Measurements from ENCODE around the gene COL16A1. TPM values are rescaled to one million over a fixed set of nuclear protein-coding genes. Genes with fewer than 3 reads are reported as not detected.
A peak's percentile ranks its signal among the peaks of the same experiment; 100 is the strongest.

COL16A1 gene
- total RNA-seq, 1 donor from 2014 or later, result 90.7 TPM

DNA sequence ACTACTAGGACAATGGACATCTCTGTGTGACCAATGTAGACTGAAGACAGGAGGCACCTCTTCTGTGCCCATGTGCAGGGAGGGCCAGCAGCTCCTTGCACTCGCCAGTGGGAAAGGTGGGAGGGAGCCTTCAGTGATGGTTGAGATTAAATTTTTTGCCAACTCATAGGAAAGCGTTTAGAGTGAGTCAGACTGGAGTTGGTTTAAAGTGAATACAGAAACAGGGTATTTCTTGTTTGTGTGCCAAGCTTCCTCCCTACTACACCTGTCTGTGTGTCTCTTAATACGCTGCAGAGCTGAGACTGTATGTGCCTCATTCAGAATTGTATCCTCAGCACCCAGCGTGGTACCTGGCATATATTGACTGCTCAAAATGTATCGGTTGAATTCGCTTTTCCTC is 13.5 kb upstream of the COL16A1 start:
- Mint-ChIP-seq H3K27me3 (ENCODE audit: unreplicated experiment) (peaks cover 10% of the 10 kb centered on the region), H3K4me1 (ENCODE audit: unreplicated experiment) (peaks cover 33% of the 10 kb centered on the region), H3K4me3 (ENCODE audit: unreplicated experiment) (no peak overlapping the region), H3K36me3 (ENCODE audit: unreplicated experiment) (no peaks in the 10 kb centered on the region), H3K27ac (ENCODE audit: unreplicated experiment) (no peak overlapping the region), H3K9me3 (ENCODE audit: unreplicated experiment) (no peaks in the 10 kb centered on the region)
- TF ChIP-seq, protein P1, sequence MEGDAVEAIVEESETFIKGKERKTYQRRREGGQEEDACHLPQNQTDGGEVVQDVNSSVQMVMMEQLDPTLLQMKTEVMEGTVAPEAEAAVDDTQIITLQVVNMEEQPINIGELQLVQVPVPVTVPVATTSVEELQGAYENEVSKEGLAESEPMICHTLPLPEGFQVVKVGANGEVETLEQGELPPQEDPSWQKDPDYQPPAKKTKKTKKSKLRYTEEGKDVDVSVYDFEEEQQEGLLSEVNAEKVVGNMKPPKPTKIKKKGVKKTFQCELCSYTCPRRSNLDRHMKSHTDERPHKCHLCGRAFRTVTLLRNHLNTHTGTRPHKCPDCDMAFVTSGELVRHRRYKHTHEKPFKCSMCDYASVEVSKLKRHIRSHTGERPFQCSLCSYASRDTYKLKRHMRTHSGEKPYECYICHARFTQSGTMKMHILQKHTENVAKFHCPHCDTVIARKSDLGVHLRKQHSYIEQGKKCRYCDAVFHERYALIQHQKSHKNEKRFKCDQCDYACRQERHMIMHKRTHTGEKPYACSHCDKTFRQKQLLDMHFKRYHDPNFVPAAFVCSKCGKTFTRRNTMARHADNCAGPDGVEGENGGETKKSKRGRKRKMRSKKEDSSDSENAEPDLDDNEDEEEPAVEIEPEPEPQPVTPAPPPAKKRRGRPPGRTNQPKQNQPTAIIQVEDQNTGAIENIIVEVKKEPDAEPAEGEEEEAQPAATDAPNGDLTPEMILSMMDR (IDR thresholded peaks at IDR 0.05), result no peak
- no peak for DNase-seq (ENCODE audit: extremely low spot score, unreplicated experiment)

DNA sequence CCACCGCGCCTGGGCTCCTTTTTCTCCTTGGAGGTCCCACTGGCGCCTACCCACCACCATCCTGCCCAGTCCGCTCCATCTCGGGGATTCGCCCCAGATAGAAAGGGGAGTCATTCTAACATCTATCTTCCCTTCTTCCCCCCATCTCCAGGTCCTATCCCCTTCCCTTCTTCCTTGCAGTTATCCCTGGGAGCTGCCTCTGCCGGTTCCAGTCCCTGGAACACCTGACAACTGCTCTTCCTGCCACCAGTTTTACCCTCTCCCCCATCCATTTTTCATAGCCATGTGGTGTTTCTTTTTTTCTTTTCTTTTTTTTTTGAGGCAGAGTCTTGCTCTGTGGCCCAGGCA is 12.0 kb upstream of the COL16A1 start:
- Mint-ChIP-seq H3K9me3 (ENCODE audit: unreplicated experiment) (no peaks in the 10 kb centered on the region), H3K4me3 (ENCODE audit: unreplicated experiment) (no peak overlapping the region), H3K4me1 (ENCODE audit: unreplicated experiment) (peaks cover 46% of the 10 kb centered on the region), H3K27me3 (ENCODE audit: unreplicated experiment) (peaks cover 4% of the 10 kb centered on the region), H3K36me3 (ENCODE audit: unreplicated experiment) (no peaks in the 10 kb centered on the region), H3K27ac (ENCODE audit: unreplicated experiment) (no peak overlapping the region)
- TF ChIP-seq, protein P1 (IDR thresholded peaks at IDR 0.05), result no peak
- no peak for DNase-seq (ENCODE audit: extremely low spot score, unreplicated experiment)

DNA sequence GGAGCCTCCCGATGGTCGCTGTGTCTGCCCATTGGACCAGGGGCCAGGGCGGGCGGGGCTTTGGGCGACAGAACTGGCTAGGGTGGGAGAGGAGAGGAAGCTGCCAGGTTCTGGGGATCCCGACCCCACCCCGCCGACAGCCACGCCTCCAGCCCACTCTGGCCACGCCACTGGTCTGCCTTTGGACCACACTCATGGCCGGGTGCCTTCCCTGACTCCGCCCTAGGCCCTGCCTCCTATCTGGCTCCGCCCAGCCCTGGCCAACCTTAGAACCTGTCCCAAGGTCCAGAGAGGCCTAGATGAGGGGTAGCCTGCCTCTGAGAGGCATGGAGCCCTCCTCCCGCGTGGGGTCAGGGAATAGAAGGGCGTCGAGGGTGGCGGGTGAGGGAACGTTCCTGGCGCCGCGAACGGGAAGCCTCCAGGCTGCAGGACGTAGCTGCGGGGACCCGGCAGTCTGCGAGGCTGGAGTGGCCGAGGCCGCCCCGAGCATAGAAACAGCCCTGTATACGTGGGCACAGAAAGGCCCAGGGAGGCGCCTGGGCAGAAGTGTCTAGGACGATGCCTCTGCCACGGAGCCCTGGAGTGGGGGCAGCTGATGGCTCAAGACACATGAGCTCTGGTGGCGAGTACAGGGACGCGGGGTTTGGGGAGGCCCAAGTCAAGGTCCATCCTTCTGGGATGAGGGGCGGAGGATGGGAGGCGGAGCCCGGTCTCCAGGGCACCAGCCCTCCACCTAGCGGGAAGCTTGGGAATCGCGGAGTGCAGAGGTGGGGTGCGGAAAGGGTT is 11.5 kb upstream of the COL16A1 start:
- peak; percentile 89 for DNase-seq (ENCODE audit: extremely low spot score, unreplicated experiment)
- Mint-ChIP-seq H3K4me1 (ENCODE audit: unreplicated experiment) (peaks cover 49% of the 10 kb centered on the region), H3K27me3 (ENCODE audit: unreplicated experiment) (peaks cover 4% of the 10 kb centered on the region), H3K27ac (ENCODE audit: unreplicated experiment) (peak overlapping the region; percentile 87), H3K4me3 (ENCODE audit: unreplicated experiment) (peak overlapping the region; percentile 50), H3K36me3 (ENCODE audit: unreplicated experiment) (no peaks in the 10 kb centered on the region), H3K9me3 (ENCODE audit: unreplicated experiment) (no peaks in the 10 kb centered on the region)
- TF ChIP-seq, protein P1 (IDR thresholded peaks at IDR 0.05), result peak; percentile 80

DNA sequence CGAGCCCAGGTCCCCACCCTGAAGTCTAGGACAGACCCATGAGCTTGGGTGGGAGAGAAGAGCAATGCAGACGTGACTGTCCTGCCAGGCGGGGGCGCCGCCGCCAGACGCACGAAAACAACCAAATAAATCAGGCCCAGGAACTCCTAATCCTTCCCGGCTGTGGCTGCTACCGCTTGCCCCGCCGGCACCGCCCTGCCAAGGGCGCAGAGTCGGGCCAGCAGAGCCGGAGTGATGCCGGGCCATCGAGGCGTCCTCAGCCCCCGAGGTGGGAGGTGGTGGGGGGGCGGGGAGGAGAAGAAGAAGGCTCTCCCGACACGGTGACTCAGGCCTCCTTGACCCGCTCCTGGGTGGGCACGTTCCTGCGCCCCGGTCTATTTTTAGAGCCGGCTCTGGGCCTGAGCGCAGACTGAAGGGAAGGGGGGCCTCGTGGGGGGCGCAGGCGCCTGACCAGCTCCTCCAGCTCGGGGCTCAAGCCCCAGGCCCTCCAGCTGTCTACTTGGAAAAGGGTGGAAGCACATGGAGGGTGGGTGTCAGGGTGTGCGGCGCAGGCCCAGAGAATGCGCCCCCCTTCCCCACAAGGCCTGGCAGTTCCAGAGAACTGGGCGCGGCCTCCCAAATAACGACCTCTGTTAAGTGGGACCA is 10.7 kb upstream of the COL16A1 start:
- no peak for DNase-seq (ENCODE audit: extremely low spot score, unreplicated experiment)
- Mint-ChIP-seq H3K4me1 (ENCODE audit: unreplicated experiment) (peaks cover 53% of the 10 kb centered on the region), H3K36me3 (ENCODE audit: unreplicated experiment) (no peaks in the 10 kb centered on the region)

DNA sequence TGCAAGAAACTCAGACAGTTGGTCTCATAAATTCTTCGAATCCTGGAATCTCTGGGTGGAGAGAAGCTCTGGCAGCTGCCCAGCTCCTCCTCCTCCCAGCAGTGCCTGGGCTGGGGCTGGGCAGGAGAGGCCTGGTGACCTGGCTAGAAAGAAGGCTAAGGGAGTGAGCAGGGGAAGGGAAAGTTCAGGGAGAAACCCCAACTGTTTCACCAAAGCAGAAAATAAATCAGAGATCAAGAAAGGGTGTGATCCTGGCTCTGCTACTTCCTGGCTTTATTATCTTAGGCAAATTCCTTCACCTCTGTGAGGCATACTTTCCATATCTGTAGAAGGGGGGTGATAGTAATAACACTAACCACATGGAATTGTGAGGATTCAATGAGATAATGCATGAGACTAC is 8.8 kb upstream of the COL16A1 start:
- Mint-ChIP-seq H3K4me1 (ENCODE audit: unreplicated experiment) (peaks cover 68% of the 10 kb centered on the region), H3K27me3 (ENCODE audit: unreplicated experiment) (peaks cover 2% of the 10 kb centered on the region), H3K9me3 (ENCODE audit: unreplicated experiment) (no peaks in the 10 kb centered on the region), H3K36me3 (ENCODE audit: unreplicated experiment) (no peaks in the 10 kb centered on the region), H3K27ac (ENCODE audit: unreplicated experiment) (peak overlapping the region; percentile 90), H3K4me3 (ENCODE audit: unreplicated experiment) (peak overlapping the region; percentile 43)
- TF ChIP-seq, protein P1 (IDR thresholded peaks at IDR 0.05), result no peak
- DNase-seq (ENCODE audit: extremely low spot score, unreplicated experiment), result no peak

More for the DNA sequence above, 10.7 kb upstream of the COL16A1 start:
- H3K27me3 Mint-ChIP-seq (ENCODE audit: unreplicated experiment), result peaks cover 4% of the 10 kb centered on the region
- TF ChIP-seq, protein P1 (IDR thresholded peaks at IDR 0.05), result peak; percentile 54
- no peaks in the 10 kb centered on the region for H3K9me3 Mint-ChIP-seq (ENCODE audit: unreplicated experiment)
- H3K4me3 Mint-ChIP-seq (ENCODE audit: unreplicated experiment), result peak overlapping the region; percentile 32
- H3K27ac Mint-ChIP-seq (ENCODE audit: unreplicated experiment), result peak overlapping the region; percentile 90
